Hematopoietic multipotent progenitor cell treated with erythropoietin and hydrocortisone succinate and interleukin-3 and kit ligand, for 15 days (in vitro differentiated cells): Measurements from ENCODE around the gene MRPS18A.
"Not testable (repeated sequence)": the region's sequence is repeated elsewhere in the genome, so short reads cannot be mapped to it uniquely, and the experiment has no call there.

ENCODE experiments used
- DNase-seq: peaks from one replicate; pipeline ENCODE4 v3.0.0-alpha.2; 2015; ENCODE audit warnings: low spot score

The MRPS18A gene

DNA sequence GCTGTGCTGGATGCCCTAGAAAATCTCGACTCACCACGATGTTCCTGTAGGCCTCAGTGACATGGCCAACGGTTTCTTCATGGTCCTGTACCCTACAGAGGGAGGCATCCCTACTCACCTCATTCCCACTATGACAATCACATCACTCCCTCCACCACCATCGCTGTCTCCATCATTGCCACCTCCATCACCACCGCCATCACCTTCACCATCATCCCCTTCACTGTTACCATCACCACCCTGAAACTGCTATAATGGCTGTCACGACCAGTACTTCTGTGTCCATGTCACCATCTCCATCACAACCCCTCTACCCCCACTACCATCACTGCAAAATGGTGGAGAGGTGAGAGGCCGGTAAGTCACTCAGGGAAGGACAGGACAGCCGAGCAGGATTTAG lies 29.8 kb upstream of the MRPS18A start:
- DNase-seq: no peak

DNA sequence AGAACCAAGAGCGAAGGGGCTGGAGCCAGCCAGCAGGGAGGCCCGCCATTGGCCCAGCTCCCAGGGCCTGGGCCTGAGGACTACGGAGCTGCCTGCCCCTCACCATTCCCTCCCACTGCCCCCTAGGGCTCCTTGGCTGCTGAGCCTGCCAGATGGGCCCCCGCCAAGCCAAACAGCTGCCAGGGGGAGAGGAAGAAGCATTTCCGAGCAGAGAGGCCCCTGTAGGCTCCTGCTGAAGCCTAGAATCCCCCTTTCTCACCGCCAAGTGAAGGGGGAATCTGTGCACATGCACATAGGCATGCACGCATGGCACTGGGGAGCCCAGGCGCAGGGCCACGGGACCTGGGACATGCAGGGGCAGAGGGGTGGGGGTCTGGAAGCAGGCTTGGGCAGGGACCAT lies 28.5 kb upstream of the MRPS18A start:
- DNase-seq: no peak

DNA sequence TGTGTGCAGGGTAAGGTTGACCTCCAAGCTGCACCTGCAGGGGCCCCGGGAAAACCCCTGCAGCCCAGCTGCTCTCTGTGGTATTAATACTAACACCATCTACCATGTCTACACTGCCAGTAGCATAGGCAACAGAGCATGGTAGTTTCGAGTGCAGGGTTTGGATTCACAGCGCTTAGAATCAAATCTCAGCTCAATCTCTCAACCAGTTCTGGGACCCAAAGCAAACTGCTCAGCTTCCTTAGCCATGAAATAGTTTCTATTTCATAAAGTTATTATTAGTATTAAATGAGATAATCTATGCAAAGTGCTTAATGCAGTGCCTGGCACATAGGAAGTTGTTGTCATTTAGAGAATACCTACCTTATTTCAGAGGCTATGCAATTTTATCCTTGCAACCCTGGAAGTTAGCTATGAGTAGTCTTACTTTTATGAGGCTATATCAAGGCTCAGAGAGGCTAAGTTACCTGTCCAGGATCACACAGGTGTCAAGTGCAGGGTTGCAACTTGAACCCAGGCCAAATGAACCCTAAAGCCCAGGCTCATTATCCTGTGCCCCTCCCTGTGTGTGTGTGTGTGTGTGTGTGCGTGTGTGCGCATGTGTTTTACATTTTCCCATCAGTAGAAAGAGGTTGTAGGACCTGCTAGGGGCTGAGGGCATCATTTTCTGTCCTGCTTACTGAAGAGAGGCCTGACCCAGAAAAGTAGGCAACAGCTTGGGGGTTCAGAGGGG lies 27.6 kb upstream of the MRPS18A start:
- no peak for DNase-seq

DNA sequence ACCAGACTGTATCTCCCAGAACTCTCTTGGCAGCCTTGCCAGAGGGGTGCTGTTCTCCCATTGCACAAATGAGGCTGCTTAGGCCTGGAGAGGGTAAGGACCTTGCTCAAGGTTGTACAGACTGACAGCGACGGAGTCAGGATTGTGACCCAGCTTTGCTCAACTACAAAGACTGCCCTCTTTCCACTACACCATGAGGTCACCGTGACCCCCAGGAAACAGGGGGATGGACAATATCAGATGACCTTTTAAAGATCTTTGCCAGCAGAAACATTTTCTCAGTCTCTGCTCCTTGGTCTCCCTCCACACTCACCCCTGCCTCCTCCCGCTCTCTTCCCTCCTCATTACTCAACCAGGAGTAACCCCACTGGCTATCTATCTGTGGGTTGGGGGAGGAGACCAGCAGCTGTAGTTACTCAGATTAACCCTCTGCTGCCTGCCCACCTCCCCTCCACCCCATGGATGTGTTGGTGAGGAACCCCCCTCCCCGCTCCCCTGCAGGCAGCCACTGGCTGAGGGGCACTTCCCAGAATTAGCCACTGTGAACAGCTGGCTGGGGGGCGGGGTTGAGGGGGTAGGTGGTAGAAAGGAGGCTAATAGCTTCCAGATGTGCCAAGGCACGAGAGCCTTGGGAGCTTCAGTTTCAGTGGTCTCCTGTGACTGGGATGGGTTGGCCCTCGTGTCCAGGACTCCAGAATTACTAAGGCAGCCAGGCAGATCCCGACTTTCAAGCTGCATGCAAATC lies 26.9 kb upstream of the MRPS18A start:
- no peak for DNase-seq

DNA sequence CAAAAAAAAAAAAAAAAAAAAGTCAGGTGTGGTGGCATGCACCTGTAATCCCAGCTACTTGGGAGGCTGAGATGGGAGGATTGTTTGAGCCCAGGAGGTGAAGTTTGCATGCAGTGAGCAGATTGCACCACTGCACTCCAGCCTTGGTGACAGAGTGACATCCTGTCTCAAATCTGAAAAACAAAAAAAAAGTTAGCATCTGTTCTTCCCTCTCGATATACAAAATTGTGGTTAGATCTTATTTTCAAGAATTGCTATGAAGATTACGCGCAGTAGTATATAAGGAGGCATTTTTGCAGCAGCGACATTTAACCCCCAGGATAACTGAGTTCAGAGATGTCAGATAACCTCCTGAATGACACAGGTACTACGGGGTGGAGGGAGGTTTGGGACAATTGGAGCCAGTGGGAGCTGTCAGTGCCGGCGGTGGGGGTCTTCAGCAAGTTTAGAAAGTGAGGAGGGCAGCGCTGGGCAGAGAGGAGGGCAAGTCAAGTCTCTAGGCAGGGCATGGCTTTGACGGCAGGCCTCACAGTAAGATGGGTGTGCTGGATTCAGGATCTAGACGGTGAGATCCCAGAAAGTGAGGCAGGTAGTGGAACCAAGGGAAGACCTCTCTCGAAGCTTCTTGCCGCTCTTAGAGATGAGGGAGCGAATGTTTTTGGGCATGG lies 26.2 kb upstream of the MRPS18A start:
- DNase-seq: no peak

DNA sequence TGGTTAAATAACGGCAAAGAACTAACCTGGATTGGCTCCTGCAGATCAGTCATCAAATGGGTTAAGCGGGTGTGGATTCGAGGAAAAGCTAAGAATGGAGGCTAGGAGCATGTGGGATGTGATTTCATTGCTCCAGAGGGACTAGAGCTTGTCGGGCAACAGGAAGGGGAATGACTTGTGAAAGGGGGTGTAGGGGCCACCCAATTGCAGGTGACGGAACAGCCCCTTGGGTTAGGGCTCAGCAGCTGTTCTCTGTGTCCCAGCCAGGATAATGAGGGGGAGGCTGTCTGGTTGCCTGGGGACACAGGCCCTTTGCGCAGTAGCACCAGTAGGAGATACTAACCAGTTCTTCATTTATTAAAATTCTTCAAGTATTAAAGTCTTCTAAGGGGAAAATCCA lies 25.0 kb upstream of the MRPS18A start:
- DNase-seq: no peak

DNA sequence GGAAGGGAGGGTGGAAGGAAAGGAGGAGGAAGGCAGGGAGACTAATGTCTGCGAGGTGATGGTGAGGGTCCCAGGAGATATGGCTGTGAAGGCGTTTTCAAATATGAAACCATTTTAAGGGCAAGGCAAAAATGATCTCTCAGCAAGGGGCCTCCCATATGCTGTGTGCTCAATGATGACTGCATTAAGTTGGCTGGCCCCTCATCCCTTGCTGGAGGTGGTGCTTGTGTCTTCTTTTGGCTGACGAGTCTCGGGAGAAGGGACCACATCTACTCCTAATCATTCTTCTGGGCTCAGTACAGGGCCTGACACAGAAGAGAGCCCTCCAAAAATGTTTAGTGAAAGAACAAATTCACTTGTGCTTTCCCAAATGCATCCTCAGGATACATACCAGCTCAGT lies 23.0 kb upstream of the MRPS18A start:
- DNase-seq: no peak

DNA sequence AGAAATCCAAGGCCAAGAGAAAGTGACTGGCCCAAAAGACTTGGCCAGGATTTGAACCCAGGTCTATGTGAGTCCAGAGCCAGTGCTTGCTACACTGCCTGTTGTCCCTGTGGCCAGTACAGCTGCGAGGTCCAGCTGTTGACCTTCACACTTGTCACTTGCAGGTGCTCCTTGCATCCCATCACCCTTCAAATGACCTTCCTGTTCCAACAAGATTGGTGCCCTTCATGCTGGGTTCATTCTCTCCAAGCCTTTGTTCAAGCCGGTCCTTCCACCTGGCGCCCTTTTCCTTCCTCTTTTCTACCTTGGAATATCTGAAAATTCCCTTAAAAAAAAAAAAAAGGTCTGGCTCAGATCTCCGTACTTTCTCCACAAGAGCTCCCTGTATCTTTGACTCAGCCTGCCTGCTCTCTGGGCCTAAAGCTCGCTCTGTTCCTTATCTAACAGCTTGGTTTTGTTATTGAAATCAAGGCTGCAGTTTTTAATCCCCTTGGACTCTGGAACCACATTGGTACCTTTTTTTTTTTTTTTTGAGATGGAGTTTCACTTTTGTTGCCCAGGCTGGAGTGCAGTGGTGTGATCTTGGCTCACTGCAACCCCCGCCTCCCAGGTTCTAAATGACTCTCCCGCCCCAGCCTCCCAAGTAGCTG lies 22.2 kb upstream of the MRPS18A start:
- DNase-seq: no peak

DNA sequence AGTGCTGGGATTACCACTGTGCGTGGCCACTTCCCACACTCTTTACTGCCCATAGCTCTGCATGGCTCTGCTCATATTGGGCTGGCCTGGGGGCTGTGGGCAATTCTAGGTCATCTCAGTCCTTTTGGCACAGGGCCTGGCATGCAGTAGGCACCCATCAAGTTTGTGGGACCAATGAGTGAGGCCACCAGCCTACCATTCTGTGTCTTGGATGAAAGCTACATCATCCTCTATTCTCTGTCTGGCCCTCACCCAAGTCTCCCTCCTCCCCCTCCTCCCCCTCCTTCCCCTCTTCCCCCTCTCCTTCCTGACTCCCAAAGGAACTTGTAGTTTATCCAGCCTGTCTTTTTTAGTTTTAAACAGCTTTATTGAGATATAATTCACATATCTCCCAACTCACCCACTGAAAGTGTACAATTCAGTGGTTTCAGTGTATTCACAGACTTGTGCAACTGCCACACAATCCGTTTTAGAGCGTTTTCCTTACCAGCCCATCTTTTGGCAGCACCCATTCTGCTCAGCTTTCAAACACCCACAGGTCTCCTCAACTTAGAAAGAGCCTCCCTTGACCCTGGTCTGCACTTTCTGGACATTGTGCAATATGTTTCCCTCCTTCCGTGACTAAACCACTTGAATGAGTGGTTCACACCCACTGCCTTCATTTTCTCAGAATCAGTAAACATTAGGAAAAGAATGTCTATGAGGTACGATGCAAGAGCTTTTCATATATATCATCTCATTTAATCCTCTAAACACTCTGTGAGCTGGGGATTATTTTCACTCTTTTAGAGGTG lies 21.5 kb upstream of the MRPS18A start:
- no peak for DNase-seq

DNA sequence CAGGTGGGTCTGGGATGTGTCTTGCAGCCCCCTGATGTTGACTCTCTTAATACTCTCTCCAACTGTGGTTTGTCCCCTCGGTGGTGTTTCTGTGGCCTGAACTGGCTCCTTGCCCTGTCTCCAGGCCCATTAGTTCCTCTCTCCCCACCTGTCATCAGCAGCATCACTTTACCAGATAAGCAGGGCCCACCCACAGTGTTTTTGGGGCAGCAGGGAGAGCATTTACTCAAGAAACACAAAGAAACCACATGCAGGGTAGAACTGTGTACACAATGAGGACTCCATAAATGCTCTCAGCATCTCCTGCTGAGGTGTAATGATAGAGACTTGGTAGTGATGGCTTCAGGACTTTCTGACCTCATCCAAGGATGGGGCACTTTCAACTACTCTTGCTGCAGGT lies 20.2 kb upstream of the MRPS18A start:
- DNase-seq: no peak

DNA sequence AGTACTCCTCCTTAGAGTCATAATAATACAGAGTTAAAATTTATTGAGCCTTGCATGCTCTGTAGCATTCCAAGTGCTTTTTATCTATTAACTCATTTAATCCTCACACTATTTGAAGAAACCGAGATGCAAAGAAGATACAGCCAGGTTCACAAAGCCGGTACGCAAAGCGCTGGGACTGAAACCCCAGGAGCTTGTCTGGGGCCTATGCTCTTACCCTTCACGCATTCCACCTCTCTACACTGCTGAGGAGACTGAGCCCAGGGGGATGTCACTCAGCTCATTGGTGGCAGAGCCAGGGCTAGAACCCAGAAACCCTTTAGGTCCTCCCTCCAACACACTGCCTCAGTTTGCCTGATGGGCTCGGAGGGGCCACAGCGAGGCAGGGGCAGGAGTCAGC lies 19.7 kb upstream of the MRPS18A start:
- DNase-seq: no peak

DNA sequence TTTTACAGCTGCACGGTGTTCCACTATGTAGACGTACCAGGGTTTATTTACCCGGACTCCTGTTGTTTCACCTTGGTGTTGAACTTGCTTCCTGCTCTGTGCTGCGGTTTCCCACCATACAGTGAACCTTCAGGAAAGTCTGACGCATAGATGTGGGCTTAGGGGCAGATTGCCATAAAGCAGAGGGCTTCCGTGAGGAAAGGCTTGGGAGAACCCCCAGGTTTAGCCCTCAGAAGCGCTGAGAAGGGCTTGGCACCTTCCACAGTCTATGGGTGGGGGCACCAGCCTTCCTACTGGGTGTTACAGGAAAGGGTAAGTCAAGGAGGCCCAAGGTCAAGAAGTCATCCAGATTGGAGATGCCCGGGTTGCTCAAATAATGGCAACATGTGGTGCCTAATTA lies 19.2 kb upstream of the MRPS18A start:
- no peak for DNase-seq

DNA sequence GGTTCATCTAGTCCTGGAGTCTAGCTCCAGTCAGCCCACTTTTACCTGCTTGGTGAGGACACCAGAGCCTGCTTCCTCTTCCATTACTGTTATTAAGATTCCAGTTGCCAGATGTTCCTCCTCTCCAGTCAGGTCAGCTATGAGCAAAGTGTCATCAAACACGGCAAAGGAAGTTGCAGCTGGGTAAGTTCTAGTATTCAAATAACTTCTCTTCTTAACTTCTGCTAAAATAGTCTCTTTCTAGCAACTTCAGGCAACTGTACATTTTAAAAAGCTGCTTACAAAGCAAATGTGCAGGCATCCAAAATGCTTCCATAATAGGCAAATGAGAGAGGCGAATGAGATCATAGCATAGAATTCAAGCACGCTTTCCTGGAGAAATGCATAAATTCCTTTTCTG lies 18.4 kb upstream of the MRPS18A start:
- DNase-seq: no peak

DNA sequence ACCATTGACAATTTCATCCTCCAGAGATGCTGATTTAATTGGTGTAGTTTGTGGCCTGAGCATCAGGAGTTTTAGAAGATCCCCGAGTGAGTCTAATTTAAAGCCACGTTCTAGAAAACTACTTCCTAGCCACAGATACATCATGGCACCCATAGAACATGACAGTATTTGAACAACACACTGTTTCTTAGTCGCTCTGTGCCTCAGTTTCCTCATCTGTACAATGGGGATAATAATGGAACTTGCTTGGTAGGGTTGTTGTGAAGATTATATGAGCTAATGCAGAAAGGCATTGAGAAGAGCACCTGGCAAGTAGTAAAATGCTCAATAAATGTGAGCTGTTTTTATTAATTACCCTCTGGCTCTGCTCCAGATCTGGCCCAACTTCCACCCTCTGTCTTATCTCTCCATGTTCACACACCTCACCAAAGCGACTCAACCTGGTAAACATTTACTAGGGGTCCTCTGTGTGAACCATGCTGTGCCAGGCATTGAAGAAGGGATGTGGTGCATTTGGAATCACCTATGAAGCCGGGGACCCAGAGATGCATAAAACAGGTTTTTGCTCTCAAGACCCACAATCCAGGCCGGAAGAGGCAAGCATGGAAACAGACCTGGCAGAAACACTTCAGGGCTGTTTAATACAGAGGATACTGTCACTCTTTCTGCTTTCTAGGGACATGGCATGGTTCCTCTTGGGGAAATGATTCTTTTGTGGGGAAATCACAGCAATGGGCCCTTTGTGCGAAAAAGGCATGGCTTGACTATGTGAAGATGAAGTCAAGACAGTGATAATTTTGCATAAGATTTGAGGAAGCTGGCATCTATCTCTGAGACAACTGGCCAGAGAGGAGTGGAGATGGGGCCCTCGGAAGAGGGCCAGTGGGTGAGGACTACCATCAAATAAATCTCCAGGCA lies 16.2 kb upstream of the MRPS18A start:
- peak; percentile 22 for DNase-seq

DNA sequence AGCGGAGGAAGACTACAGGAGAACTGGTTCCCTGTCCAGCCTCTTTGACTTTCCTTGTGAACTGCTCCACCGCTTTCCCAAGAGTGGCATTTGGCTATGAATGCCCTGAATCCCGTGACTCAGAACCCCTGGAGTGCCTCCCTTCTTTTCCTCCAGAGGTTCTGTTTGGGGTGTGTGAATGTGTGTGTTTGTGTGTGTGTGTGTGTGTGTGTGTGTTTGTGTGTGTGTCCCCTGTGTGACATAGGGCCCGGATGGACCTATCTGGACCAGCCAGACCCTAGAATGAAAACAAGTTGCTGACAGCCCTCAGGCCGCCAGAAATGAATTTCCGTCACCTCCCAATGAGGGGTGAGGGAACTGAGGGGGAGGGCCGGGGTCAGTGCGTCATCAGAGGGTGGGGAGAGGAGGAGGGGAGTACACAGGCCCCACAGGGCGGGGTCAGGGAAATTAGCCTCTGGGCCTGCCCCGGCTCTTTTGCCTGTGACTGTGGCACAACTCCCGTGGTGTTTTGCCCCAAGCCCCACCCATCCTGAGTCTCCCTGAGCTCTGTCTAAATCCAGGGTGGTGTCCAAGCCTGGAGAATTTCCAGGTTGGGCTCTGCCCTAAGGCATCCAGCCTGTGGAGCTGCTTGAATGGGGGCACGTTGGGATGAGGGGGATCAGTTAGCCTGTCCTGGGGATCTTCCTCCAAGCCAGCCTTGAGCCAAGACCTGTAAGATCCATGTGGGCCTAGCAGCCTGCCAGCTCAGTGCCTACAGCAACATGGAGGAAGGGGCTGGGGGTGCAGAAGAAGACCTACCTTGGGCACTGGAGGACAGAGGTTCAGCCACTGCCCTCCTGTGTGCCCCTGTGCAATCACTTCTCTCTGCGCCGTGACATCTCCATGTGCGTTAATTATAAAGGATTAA lies 15.2 kb upstream of the MRPS18A start:
- peak; percentile 73 for DNase-seq

DNA sequence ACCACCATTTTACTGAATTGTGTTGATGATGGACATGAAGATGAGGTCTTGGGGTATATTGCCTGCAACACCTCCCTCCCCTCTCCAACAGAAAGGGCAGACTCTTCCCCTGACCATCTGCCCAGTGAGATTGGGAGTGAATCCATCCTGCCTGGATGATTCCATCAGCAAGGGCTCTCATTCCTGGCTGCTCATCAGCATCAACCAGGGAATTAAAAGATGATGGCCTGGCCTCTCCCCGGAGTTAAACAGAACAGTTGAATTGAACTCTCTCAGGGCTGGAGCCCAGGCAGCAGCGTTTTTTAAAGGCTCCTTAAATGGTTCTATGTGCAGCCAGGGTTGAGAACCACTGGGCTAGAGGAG lies 14.6 kb upstream of the MRPS18A start:
- DNase-seq: no peak

DNA sequence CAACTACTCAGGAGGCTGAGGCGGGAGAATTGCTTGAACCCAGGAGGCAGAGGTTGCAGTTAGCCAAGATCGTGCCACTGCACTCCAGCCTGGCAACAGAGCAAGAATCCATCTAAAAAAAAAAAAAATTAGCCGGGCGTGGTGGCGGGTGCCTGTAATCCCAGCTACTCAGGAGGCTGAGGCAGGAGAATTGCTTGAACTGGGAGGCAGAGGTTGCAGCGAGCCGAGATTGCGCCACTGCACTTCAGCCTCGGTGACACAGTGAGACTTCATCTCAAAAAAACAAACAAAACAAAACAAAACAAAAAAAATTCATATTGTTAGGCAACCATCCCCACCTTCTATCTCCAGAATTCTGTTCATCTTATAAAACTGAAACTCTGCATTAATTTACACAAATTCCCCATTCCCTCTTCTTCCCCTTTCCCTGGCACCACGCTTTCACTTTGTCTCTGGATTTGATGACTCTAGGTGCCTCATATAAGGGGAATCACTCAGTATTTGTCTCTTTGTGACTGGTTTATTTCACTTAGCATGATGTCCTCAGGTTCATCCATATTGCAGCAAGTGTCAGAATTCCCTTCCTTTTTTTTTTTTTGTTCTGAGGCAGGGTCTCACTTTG lies 13.5 kb upstream of the MRPS18A start:
- not testable (repeated sequence) for DNase-seq

DNA sequence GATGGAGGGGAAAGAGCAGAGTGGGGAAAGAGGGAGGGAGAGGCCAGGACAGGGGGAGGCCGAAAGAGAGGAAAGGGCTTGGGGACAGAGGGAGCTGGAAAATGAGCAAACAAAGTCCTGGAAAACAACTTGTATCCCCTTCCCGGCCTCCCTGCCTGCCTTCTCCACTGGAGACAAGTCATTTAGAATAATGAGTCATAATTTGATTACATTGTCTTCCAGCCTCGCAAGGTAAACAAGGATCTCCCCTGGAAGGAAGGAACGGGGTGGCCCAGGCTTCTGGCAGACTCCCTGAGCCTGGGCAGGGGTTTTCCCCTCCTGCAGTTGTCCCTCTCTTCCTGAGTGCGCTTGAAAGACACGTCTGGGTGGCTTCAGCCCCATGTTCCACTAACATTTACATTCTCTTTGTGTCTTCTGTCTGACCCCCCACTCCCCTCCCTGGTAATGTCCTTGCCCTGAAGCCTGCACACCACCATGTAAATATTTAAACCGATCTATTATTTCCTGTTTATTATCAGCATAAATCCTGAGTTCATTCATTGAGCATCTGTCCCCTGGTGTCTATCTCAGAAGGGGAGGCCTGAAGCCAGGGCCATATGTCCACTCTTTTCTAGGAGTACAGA lies 12.1 kb upstream of the MRPS18A start:
- no peak for DNase-seq
